ENCODE data around the gene JAG1.

DNA sequence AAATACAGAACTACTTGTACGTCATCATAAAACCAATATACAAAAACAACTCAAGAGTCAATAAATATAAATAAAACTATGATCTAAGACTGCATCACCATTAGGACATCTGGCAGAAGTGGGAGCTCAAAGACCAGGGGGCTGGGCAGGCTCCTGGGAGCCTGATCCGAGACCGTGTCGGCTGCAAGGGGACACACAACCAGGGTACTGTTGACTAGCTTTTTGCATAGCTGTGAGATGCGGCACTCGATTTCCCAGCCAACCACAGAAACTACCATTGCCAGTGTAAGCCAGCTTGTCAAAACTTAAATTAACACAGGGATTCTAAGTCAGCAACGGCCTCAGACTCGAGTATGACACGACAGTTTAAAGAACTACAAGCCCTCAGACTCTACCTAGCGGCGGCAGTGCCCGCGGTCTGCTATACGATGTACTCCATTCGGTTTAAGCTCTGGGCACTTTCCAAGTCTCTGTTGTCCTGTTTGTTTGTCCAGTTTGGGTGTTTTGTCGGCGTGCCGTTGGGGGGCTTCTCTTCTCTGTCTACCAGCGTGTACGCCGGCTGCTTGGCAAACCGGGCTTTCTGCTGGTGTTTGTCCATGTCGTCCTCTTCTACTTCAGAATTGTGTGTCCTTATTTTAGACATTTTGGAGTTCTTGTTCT is 34.6 kb downstream of the JAG1 start:
- no peak for TF ChIP-seq FOS (IDR thresholded peaks at IDR 0.05; ENCODE audit: low read depth, low read length)
- TF ChIP-seq CTCF (conservative IDR thresholded peaks at IDR 0.05; ENCODE audit: low read depth, low read length), result no peak
- TF ChIP-seq NFE2L2 (IDR thresholded peaks at IDR 0.05; ENCODE audit: low read depth, low read length), result no peak
- TF ChIP-seq, protein P1, sequence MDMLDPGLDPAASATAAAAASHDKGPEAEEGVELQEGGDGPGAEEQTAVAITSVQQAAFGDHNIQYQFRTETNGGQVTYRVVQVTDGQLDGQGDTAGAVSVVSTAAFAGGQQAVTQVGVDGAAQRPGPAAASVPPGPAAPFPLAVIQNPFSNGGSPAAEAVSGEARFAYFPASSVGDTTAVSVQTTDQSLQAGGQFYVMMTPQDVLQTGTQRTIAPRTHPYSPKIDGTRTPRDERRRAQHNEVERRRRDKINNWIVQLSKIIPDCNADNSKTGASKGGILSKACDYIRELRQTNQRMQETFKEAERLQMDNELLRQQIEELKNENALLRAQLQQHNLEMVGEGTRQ (IDR thresholded peaks at IDR 0.05; ENCODE audit: low read depth, low read length), result no peak
- no peak for TF ChIP-seq RAD21 (IDR thresholded peaks at IDR 0.05; ENCODE audit: low read length)

All from IMR-90 (cell line).